ENCODE results near the gene EXTL1. TPM values are rescaled to one million over a fixed set of nuclear protein-coding genes. Genes with fewer than 3 reads are reported as not detected.

EXTL1 gene
- total and polyA plus RNA-seq, 4 donors = 2.3 to 14.8 (median 7.9) TPM

DNA sequence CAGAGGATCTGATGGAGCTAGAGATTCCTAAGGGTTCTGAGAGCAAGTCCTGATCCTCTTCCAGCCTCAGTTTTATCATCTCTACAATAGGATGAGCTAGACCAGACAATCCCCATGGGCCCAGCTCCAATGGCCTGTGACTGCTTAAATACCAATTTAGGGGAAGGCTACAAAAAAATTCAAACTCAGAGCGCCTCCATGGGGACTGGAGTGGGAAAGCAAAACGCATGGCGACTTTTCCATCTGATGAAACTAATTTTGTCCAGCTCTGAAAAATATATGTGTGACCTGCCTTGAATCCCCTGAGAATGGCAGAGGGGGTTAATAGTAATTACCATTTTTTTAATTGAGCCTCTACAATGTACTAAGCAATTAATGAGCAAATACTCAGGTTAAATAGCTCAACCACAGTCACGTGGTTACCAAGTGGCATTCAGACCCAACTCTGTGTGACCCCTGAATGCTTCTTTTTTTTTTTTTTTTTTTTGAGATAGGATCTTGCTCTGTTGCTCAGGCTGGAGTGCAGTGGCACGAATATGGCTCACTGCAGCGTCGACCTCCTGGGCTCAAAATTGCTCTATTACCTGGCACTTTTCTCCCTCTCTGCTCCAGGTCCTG lies 8.4 kb downstream of the EXTL1 start:
- Histone ChIP-seq H3K4me1 (ENCODE audit: control insufficient read depth, insufficient read depth, low read length) (peaks cover 44% of the 10 kb centered on the region), H3K36me3 (ENCODE audit: control insufficient read depth, insufficient read depth, low read length) (peaks cover 18% of the 10 kb centered on the region), H3K4me3 (ENCODE audit: low read depth, low read length) (no peak overlapping the region), H3K9me3 (ENCODE audit: control insufficient read depth, insufficient read depth, low read length) (no peaks in the 10 kb centered on the region), H3K27ac (ENCODE audit: low read depth, low read length) (no peak overlapping the region), H3K27me3 (ENCODE audit: control insufficient read depth, insufficient read depth, low read length) (no peaks in the 10 kb centered on the region)
- 74% methylated on average over 4 of the region's 7 CpGs for WGBS (ENCODE audit: insufficient coverage)
- no peak for DNase-seq (ENCODE audit: low read depth in 4 of 6, low spot score in 6 of 6)

DNA sequence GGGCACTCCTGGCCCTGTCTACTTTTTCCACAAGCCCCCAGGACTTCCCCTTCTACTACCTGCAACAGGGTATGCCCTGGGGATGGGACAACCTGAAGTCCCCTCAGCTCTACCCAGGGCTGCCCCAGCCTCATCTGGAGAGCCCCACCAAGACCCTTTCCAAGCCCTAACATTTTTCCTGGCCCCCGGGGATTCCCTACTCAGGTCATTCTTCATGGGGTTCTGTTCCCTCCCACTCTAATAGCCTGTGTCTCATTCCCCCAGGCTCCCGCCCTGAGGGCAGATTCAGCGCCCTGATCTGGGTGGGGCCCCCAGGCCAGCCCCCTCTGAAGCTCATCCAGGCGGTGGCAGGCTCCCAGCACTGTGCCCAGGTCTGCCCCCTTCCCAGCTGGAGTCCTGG lies 9.6 kb downstream of the EXTL1 start:
- no peaks in the 10 kb centered on the region for H3K27me3 ChIP-seq (ENCODE audit: control insufficient read depth, insufficient read depth, low read length)

DNA sequence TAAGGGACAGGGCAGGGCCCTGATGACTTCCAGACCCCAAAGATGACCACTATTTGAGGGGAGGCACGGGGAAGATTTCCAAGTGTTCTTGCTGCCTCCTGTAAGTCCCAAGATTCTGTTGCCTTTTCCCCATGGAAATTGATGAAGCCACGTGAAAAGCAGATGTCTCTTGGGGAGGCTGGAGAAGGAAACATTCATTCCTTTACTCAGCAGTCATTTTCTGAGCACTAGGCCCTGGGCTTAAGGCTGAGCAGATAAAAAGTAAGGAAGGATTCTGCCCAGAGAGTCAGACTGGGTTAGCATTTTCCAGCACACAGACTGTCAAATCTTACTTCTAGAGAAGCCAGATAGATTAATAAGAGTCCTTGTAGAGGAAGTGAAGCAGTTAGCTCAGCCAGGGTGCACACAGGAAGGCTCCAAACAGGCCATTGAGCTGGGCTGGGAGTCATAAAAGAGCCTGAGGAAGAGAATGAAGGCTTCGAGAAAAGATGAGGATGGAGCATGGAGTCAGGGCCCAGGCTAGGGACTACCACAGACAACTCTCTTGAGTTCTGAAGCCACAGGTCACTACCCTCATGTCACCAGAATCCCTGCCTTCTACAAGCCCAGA lies 10.1 kb downstream of the EXTL1 start:
- peaks cover 47% of the 10 kb centered on the region for H3K4me1 ChIP-seq (ENCODE audit: control insufficient read depth, insufficient read depth, low read length)
- DNase-seq (ENCODE audit: low read depth in 4 of 6, low spot score in 6 of 6) = no peak
- peaks cover 16% of the 10 kb centered on the region for H3K36me3 ChIP-seq (ENCODE audit: control insufficient read depth, insufficient read depth, low read length)
- no peaks in the 10 kb centered on the region for H3K9me3 ChIP-seq (ENCODE audit: control insufficient read depth, insufficient read depth, low read length)
- no CpG with 5 or more reads among the region's 3 CpGs for WGBS (ENCODE audit: insufficient coverage)
- no peak overlapping the region for H3K4me3 ChIP-seq (ENCODE audit: low read depth, low read length)
- no peak overlapping the region for H3K27ac ChIP-seq (ENCODE audit: low read depth, low read length)
- H3K27me3 ChIP-seq (ENCODE audit: control insufficient read depth, insufficient read depth, low read length) = no peaks in the 10 kb centered on the region

More for the DNA sequence above, 9.6 kb downstream of the EXTL1 start:
- Histone ChIP-seq H3K9me3 (ENCODE audit: control insufficient read depth, insufficient read depth, low read length) (no peaks in the 10 kb centered on the region), H3K4me3 (ENCODE audit: low read depth, low read length) (no peak overlapping the region), H3K36me3 (ENCODE audit: control insufficient read depth, insufficient read depth, low read length) (peaks cover 18% of the 10 kb centered on the region), H3K4me1 (ENCODE audit: control insufficient read depth, insufficient read depth, low read length) (peaks cover 46% of the 10 kb centered on the region), H3K27ac (ENCODE audit: low read depth, low read length) (no peak overlapping the region)
- 79% methylated on average over 2 of the region's 4 CpGs for WGBS (ENCODE audit: insufficient coverage)
- DNase-seq (ENCODE audit: low read depth in 4 of 6, low spot score in 6 of 6) = no peak

DNA sequence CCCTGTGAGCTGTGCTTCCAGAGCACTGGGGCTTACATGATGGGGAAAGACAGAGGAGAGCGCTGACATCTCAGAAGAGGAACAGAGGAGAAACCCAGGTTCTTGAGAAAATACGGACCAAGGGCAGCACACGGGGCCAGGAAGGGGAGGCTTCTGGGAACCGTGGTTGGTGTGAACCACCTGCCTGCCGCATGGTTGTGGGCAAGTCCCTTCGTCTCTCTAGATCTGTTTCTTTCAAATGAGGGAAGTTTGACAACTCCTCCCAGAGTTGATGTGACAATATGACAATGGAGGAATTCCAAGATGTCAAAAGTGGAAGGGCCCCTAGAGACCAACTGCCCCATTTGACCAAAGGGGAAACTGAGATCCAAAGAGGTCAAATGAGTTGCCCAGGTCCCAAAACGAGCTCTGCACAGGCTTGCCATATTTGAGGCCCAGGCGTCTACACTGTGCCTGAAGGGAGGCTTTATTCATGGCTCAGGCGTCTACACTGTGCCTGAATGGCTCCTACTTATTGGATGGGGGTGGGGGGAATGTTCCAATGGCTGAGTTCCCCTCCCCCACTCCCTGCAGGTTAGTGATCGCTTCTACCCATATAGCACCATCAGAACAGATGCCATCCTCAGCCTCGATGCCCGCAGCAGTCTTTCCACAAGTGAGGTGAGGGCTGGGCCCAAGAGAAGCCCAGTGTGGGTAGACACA lies 11.2 kb downstream of the EXTL1 start:
- Histone ChIP-seq H3K27ac (ENCODE audit: low read depth, low read length) (no peak overlapping the region), H3K4me3 (ENCODE audit: low read depth, low read length) (no peak overlapping the region), H3K4me1 (ENCODE audit: control insufficient read depth, insufficient read depth, low read length) (peaks cover 43% of the 10 kb centered on the region), H3K9me3 (ENCODE audit: control insufficient read depth, insufficient read depth, low read length) (no peaks in the 10 kb centered on the region), H3K27me3 (ENCODE audit: control insufficient read depth, insufficient read depth, low read length) (no peaks in the 10 kb centered on the region), H3K36me3 (ENCODE audit: control insufficient read depth, insufficient read depth, low read length) (peaks cover 14% of the 10 kb centered on the region)
- no peak for DNase-seq (ENCODE audit: low read depth in 4 of 6, low spot score in 6 of 6)
- 91% methylated on average over 11 of the region's 12 CpGs for WGBS (ENCODE audit: insufficient coverage)

DNA sequence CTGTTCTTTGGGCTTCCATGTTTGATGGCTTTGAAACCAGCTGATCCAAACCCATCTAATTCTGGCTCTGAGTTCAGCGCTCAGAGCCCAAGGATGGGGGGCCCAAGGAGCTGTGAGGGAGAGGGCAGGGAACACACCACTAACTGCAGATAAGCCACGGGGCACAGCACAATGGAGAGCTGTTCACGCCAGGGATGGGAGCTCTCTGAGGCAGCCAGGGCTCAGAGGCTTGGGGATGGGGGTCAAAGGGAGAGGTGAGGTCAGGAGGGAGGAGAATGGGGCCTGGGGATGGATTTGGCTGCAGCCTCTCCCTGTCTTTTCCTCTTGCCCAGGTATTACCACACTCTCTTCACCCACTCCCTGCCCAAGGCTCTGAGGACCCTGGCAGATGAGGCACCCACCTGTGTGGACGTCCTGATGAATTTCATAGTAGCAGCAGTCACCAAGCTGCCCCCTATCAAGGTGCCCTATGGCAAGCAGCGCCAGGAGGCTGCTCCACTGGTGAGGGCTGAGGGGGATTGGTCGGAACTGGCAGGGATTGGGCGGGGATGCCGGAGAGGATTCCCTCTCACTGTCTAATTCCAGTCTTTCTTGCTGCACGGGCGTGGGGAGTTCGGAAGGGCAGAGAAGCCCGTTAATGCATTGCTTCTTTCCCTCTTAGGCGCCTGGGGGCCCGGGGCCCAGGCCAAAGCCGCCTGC lies 13.1 kb downstream of the EXTL1 start:
- Histone ChIP-seq H3K27me3 (ENCODE audit: control insufficient read depth, insufficient read depth, low read length) (no peaks in the 10 kb centered on the region), H3K4me1 (ENCODE audit: control insufficient read depth, insufficient read depth, low read length) (peaks cover 25% of the 10 kb centered on the region), H3K4me3 (ENCODE audit: low read depth, low read length) (peak overlapping the region; percentile 96), H3K27ac (ENCODE audit: low read depth, low read length) (peak overlapping the region; percentile 90), H3K36me3 (ENCODE audit: control insufficient read depth, insufficient read depth, low read length) (peaks cover 12% of the 10 kb centered on the region), H3K9me3 (ENCODE audit: control insufficient read depth, insufficient read depth, low read length) (no peaks in the 10 kb centered on the region)
- no peak for DNase-seq (ENCODE audit: low read depth in 4 of 6, low spot score in 6 of 6)
- 16% methylated on average over 15 of the region's 15 CpGs for WGBS (ENCODE audit: insufficient coverage)

DNA sequence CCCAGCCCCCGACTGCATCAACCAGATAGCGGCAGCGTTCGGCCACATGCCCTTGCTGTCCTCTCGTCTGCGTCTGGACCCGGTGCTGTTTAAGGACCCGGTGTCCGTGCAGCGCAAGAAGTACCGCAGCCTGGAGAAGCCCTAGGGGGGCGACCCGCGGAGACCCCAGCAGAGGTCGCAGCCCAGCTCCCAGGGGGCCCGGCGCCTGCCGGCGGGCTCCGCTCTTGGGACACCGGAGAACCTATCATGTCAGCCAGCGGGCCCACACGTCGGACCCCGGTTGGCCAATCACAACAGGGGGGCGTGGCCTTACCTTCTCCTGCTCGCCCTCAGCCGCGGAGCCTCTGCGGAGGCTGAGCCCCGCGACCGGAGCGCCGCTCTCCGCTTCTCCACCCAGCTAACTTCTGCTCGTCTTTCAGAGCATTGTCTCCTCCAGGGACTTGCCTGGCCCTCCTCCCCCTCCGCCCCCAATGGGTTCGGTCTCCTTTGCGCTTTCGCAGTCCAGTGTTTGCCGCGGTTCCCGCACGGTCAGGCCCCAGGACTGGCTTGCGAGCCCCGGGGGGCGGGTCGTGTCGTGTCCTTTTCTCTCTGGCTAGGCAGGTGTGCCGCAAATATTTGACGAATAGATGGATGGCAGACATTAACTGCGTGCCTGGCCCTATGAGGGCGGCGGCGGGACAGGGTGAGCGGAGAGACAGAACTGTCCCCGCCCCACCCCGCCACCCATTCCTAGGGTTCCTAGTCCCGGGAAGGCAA lies 13.8 kb downstream of the EXTL1 start:
- Histone ChIP-seq H3K27ac (ENCODE audit: low read depth, low read length) (peak overlapping the region; percentile 90), H3K36me3 (ENCODE audit: control insufficient read depth, insufficient read depth, low read length) (peaks cover 10% of the 10 kb centered on the region), H3K27me3 (ENCODE audit: control insufficient read depth, insufficient read depth, low read length) (no peaks in the 10 kb centered on the region), H3K4me1 (ENCODE audit: control insufficient read depth, insufficient read depth, low read length) (peaks cover 25% of the 10 kb centered on the region), H3K4me3 (ENCODE audit: low read depth, low read length) (peak overlapping the region; percentile 96), H3K9me3 (ENCODE audit: control insufficient read depth, insufficient read depth, low read length) (no peaks in the 10 kb centered on the region)
- DNase-seq (ENCODE audit: low read depth in 4 of 6, low spot score in 6 of 6) = peak; percentile 73 to 98 (median 86)
- WGBS (ENCODE audit: insufficient coverage) = 0% methylated on average over 59 of the region's 60 CpGs

DNA sequence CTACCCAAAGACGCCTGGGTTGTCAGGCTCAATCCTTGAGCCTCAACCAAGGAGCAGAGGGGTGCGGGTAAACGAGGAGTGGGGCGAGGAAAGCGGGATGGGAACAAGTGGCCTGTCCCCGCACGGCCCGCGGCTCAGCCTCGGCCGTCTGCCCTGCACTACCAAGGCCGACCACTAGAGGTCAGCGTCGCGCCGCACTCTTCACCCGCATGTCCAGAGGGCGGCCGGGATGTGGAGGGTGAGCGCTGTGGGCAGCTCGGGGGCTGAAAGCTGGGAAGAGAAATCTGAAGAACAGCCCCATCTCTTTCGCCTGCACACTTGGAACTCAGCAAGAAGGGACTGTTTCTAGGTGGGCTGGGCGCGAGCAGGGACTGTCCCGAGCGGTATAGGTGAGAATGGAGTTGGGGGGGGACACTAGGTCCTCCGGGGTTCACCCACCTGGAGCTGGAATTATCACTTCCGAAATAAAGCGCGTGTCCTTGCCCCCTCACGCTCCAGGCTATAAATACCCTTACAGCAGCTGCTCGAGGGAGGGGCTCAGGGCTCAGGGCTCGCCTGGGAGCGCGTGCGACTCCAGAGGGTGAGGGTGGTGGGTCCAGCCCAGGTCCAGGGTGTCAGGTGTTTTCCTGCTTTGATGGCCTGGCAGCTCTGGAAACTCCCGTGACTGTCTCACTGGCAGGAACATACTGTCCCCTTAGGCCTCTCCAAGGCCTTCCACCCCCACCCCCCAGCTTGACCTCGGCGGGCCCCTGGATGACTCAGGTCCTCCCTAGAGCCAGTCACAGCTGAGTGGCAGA lies 14.6 kb downstream of the EXTL1 start:
- H3K4me3 ChIP-seq (ENCODE audit: low read depth, low read length) = peak overlapping the region; percentile 96
- WGBS (ENCODE audit: insufficient coverage) = 11% methylated on average over 32 of the region's 39 CpGs
- peaks cover 25% of the 10 kb centered on the region for H3K4me1 ChIP-seq (ENCODE audit: control insufficient read depth, insufficient read depth, low read length)
- H3K27ac ChIP-seq (ENCODE audit: low read depth, low read length) = peak overlapping the region; percentile 90
- DNase-seq (ENCODE audit: low read depth in 4 of 6, low spot score in 6 of 6) = peak in 5 of 6 donors; percentile 48 to 90 (median 73)
- H3K27me3 ChIP-seq (ENCODE audit: control insufficient read depth, insufficient read depth, low read length) = no peaks in the 10 kb centered on the region
- H3K36me3 ChIP-seq (ENCODE audit: control insufficient read depth, insufficient read depth, low read length) = peaks cover 3% of the 10 kb centered on the region
- no peaks in the 10 kb centered on the region for H3K9me3 ChIP-seq (ENCODE audit: control insufficient read depth, insufficient read depth, low read length)

DNA sequence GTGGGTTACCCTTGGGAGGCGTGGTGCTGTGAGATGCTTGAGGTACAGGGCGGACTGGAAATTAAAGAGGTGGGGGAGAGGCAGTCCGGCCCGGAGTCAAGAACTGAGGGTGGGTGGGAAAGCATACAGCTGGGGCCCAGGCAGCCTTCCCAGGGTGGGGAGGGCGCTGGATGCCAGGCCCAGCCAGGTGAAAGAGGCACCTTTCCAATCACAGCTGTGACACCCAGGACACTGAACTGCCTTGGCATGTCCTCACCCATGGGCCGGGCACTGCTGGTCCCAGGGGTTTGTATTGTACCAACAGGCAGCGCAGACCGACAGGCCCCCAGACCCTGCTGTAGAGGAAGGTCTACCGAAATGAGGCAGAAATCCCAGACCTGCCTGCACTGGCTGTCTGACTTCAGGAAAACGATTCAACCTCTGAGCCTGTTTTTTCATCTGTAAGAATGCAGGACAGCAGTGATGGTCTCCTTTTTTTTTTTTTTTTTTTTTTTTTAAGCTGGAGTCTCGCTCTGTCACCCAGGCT lies 15.2 kb downstream of the EXTL1 start:
- Histone ChIP-seq H3K27ac (ENCODE audit: low read depth, low read length) (no peak overlapping the region), H3K4me1 (ENCODE audit: control insufficient read depth, insufficient read depth, low read length) (peaks cover 25% of the 10 kb centered on the region), H3K27me3 (ENCODE audit: control insufficient read depth, insufficient read depth, low read length) (no peaks in the 10 kb centered on the region), H3K9me3 (ENCODE audit: control insufficient read depth, insufficient read depth, low read length) (no peaks in the 10 kb centered on the region), H3K36me3 (ENCODE audit: control insufficient read depth, insufficient read depth, low read length) (no peaks in the 10 kb centered on the region), H3K4me3 (ENCODE audit: low read depth, low read length) (no peak overlapping the region)
- 91% methylated on average over 8 of the region's 11 CpGs for WGBS (ENCODE audit: insufficient coverage)
- DNase-seq (ENCODE audit: low read depth in 4 of 6, low spot score in 6 of 6) = no peak

Data from spinal cord (tissue), 10 donors.